Measurements from ENCODE around the gene PAXX. TPM values are rescaled to one million over a fixed set of nuclear protein-coding genes. Genes with fewer than 3 reads are reported as not detected.

Gene PAXX
- total and polyA plus RNA-seq, 9 of the 15 experiments (the other 6 are each of a cell fraction or from before 2014, with no cell fraction given): 1.2 to 175 (median 38.5) TPM

DNA sequence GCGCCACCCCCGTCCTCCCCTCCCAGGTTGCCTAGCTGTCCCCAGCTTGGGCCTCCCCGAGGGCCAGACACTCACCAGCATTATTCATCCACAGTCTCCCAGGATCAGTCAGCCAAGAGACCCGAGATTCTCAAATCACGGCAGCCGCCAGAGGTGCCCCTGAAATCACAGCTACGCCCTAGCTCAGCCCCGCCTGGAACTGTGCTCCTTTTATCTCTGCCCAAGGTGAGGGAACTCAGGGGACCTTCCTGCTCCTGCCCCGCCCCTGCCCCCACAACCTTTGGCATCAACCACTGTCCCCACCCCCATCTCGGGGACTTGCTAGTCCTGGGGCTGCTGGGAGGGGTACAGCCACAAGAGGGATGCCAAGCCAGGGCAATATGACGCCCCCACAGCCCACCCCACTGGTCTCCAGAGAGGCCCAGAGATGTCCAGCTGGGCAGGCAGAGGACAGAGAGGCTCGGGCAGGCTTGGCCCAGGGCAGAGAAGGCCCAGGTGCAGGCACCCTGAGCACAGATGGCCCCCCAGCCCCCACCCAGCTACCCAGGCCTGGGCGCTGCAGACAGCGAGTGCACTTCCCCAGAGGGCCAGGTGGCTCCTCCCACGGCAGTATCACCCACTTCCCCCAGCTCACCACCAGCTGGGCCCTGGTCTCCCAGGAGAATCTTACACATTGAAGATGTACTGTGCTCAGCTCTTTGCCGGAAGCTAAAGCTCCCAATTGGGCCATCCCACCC lies 39.9 kb downstream of the PAXX start, which contains the start of gene FUT7:
Gene FUT7, minus strand, starts transcription at position 185 of the 737 bp plus-strand sequence. Its CDS starts 97 bp downstream, at position 88.
- H3K4me1 ChIP-seq (replicated peaks in 1 of 2; ENCODE audit: control insufficient read depth in 2 of 2, insufficient read depth in 2 of 2, low read length in 2 of 2): peaks cover 9 to 82% of the 10 kb centered on the region in 2 experiments; a peak in 4 of 5 replicates
- no peak within 1 kb of the TSS for H2AFZ ChIP-seq (ENCODE audit: low read depth, low read length)
- H4K20me1 ChIP-seq (replicated peaks; ENCODE audit: control insufficient read depth, insufficient read depth, low read length): no peaks in the 10 kb centered on the region
- no peak within 1 kb of the TSS for H3K27ac ChIP-seq (ENCODE audit: extremely low read depth, low read depth, low read length)
- no peaks in the 10 kb centered on the region for H3K9me1 ChIP-seq (ENCODE audit: control insufficient read depth, insufficient read depth, low read length)
- TF ChIP-seq HDAC1 (IDR thresholded peaks at IDR 0.05) (peak in 1 of 2 experiments; percentile 52; a peak in 1 of 4 replicates), SUPT5H (IDR thresholded peaks at IDR 0.05) (no peak), RCOR1 (IDR thresholded peaks at IDR 0.05; ENCODE audit: borderline replicate concordance in 1 of 2, low read depth in 2 of 2, low read length in 2 of 2) (peak; percentile 33 to 87; a peak in 2 of 4 replicates), HDAC2 (IDR thresholded peaks at IDR 0.05) (0 out of 2 replicates have a peak, but pooled peaks have one; percentile 30), PHF21A (IDR thresholded peaks at IDR 0.05; ENCODE audit: borderline replicate concordance, low read depth) (peak; percentile 62; the same call in 1 of the 2 replicates), KDM1A (IDR thresholded peaks at IDR 0.05) (peak; percentile 92 to 94), PCBP2 (IDR thresholded peaks at IDR 0.05; ENCODE audit: low read depth, low read length, poor library complexity, severe bottlenecking) (no peak)
- TF ChIP-seq, protein P1, sequence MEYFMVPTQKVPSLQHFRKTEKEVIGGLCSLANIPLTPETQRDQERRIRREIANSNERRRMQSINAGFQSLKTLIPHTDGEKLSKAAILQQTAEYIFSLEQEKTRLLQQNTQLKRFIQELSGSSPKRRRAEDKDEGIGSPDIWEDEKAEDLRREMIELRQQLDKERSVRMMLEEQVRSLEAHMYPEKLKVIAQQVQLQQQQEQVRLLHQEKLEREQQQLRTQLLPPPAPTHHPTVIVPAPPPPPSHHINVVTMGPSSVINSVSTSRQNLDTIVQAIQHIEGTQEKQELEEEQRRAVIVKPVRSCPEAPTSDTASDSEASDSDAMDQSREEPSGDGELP (CRISPR knock-in tag; IDR thresholded peaks at IDR 0.05; ENCODE audit: borderline replicate concordance): peak; percentile 30; the same call in 1 of the 2 replicates
- no peak within 1 kb of the TSS for H3K4me3 ChIP-seq
- H3K9ac ChIP-seq (ENCODE audit: insufficient read depth in 1 of 2, low read depth in 2 of 2, low read length in 2 of 2): no peak within 1 kb of the TSS; a peak in 1 of 4 replicates
- in situ Hi-C loops (cut with MboI) (no loop called here), intact Hi-C loops (cut with micrococcal nuclease) (no loop called here)
- no peak within 1 kb of the TSS for H3K4me2 ChIP-seq (ENCODE audit: insufficient read depth, low read length)
- H3K79me2 ChIP-seq (ENCODE audit: control insufficient read depth, insufficient read depth, low read length): peaks cover 3% of the 10 kb centered on the region; the same call in 1 of the 3 replicates
- H3K36me3 ChIP-seq (ENCODE audit: control insufficient read depth, insufficient read depth, low read length): no peaks in the 10 kb centered on the region
- no peak for ATAC-seq
- POLR2A ChIA-PET: interaction anchor here (1.2 kb wide), 1 partner anchor 27 kb away, joined by 3 read pairs; no protein-coding TSS in a partner anchor
- CTCF ChIA-PET (ENCODE audit: low intra/inter-chr PET ratio): no interaction called here
- H3K27me3 ChIP-seq (ENCODE audit: control insufficient read depth in 2 of 2, insufficient read depth in 2 of 2, low read length in 2 of 2): no peaks in the 10 kb centered on the region
- BruUV-seq (replicated peaks): no TSS peak
- no peak for DNase-seq (ENCODE audit: extremely low read depth in 1 of 4, low spot score in 3 of 4)
- no peaks in the 10 kb centered on the region for H3K9me3 ChIP-seq (replicated peaks; ENCODE audit: control insufficient read depth, insufficient read depth, low read depth, low read length)
- no peak for FAIRE-seq
- 10% methylated on average over 14 of the region's 16 CpGs for WGBS (ENCODE audit: insufficient coverage, low coverage, missing lambda C conversion rate)

Data from K562 (cell line).